Myocyte (in vitro differentiated cells): ENCODE data around the gene COL4A2. TPM values are rescaled to one million over a fixed set of nuclear protein-coding genes. Genes with fewer than 3 reads are reported as not detected.
"Not testable (repeated sequence)": the region's sequence is repeated elsewhere in the genome, so short reads cannot be mapped to it uniquely, and the experiment has no call there.

Source experiments
- DNase-seq: peaks from one replicate; pipeline ENCODE4 v3.0.0-alpha.2; 2012; ENCODE audit warnings: low read depth
- total RNA-seq: library from RNA; depleted of rRNA; stranded (reverse); fragments of >200 nt; gene quantifications from 2 replicates; pipeline ENCODE4 v1.2.3, GENCODE V29; 2014

Gene COL4A2
- total RNA-seq, 1 donor from 2014 or later: 71.7 TPM

- no peak for DNase-seq
These were observed 13.6 kb downstream of the COL4A2 start for GRCh38 chr13:110320645-110321044.

DNA sequence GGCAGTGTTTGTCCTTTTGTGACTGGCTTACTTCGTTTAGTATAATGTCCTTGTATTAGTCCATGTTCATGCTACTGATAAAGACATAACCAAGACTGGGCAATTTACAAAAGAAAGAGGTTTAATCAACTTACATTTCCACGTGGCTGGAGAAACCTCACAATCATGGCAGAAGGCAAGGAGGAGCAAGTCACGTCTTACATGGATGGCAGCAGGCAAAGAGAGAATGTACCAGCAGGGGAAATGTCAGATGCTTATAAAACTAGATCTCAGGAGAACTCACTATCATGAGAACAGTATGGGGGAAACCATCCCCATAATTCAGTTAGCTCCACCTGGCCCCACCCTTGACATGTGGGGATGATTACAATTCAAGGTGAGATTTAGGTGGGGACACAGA is 14.5 kb downstream of the COL4A2 start:
- not testable (repeated sequence) for DNase-seq

GRCh38 chr13:110322126-110322827 is 15.2 kb downstream of the COL4A2 start:
- DNase-seq: no peak

DNA sequence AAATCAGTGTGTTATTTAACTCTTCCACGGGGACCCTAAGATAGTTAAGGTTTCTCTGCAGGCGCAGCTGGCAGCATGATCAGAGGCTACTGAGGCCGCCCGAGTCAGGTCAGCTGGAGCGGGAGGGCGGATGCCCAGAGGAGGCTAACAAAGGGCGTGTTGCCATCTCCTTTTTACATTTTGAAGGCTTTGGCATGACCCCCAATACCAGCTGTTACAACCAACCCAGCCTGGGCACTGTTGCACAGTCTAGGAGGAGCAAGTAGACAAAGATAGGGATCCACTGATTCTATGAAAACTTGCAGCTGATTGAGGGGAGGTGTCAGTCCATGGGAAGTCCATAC is 15.7 kb downstream of the COL4A2 start:
- no peak for DNase-seq

DNA sequence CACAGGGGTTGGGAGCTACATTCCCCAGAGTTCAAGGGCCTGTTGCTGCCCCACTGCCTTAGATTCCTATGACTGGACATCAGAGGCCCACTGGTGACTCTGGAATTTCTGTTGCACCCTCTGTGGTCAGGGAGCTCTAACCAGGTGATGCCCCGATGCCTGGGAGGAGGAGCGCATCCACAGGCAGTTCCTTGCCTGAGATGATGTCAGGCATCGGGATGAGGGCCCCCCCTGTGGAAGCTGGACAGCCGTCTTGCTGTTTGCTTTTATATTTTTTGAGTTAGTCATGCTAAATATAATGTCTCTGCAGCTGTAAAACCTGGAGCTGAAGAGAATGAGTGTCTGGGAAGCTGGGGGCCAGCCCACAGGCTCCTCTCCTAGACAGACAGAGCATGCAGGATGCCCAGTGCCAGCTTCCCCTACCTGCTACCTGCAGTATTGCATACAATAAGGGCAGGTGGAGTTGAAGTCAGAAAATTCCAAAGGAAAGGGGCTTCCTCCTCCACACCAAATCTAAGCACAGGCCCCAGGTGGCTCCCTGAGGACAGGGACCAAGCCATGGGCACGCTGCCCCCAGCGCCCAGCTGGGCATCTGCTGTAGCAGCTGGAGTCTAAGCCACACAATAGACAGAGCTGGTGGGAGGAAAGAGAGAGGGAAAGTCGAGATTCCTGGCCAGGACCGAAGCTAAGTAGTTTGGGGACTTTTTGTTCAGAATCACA is 16.2 kb downstream of the COL4A2 start:
- peak; percentile 71 for DNase-seq

DNA sequence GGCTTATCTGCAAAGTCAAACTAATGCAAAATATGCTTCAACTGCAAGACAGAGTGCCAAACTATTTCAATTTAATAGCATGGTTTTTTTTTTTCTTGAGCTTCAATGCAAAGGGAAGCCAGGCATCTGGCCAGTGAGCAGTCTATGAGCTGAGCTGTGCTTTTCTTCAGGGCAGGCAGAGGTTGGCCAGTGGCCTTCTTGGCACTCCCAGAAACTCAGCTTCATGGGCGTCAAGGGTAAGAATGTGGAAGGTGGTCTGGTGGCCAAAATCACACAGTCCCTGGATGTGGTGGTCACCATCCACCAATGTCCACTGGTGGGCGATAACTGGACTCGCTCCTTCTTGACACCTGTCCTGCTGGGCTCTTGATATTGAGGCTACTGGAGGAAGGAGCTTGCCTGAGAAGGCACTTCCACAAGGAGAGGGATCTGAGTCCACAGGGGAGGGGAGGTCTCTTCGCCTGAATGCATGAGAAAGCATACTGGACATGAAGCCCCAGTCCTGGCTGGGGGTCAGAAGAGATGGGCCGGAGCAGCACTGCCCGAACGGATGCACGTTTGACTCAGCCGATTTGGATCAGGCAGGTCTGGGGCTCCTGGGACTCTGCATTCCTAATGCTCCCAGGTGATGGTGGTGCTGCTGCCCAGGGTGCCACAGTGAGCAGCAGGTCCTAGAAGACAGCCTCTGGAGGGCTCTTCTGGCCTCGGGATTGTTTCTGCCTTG is 17.1 kb downstream of the COL4A2 start:
- DNase-seq: no peak

- DNase-seq: peak; percentile 75
These were observed 19.3 kb downstream of the COL4A2 start for GRCh38 chr13:110326263-110326904.

DNA sequence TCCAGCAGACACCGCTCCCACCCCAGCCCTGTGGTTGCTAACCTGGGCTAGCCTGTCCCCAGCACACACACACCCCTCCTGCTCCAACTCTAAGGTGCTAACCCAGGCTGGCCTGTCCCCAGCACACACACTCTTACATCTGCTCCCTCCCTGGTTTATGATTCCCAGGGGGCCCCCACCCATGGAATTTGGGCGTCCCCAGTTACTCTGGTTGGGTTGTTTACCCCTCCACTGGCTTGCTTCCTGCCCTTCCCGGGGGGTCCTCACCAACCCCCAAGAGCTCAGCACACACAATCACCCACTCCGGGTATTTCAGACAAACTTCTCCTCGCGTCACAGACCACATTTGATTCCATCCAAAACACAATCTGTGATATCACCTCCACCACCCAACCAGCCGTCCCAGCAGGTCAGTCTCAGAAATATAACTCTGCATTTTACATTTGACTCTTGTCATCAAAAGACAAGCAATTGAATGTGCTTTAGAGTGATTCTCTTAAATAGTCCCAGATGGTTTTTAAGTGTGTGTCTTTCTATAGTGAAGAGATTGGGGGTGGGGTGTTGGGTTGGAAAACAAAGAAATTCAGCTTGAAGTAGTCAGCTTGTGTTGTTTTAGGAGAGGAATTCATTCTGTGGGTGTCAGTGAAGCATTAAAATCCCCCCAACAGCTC is 20.1 kb downstream of the COL4A2 start:
- DNase-seq: no peak

GRCh38 chr13:110328573-110328972 is 21.5 kb downstream of the COL4A2 start:
- no peak for DNase-seq

- DNase-seq: peak; percentile 81
These were observed 22.2 kb downstream of the COL4A2 start for GRCh38 chr13:110329258-110329657.

GRCh38 chr13:110329798-110330461 is 22.8 kb downstream of the COL4A2 start:
- DNase-seq: peak; percentile 71

DNA sequence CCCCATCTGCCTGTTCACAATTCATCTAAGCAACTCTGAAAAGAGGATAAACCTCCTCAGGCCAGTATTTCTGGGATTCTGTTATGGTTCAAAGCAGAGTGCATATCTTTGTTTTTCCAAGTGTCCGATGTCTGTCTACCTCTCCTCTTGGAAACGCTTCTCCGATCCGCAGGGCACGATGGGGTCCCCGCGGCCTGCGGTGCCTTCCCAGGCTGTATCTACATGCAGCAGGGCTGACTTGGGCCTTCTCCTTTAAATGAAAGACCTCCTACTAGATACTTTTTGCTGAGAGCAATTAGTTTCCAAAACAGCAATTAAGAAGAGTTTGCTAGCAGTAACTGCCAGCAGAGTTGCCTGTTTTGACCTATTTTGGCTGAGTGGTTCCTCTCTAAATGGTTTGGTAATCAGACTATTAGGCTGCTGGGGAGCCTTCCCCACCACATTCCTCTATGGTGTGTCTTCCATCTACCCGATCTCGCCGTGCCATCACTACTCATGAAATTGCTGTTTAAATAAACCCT is 23.5 kb downstream of the COL4A2 start:
- peak; percentile 37 for DNase-seq

GRCh38 chr13:110331362-110331761 is 24.3 kb downstream of the COL4A2 start:
- DNase-seq: peak; percentile 56

- peak; percentile 83 for DNase-seq
These were observed 25.7 kb downstream of the COL4A2 start for GRCh38 chr13:110332750-110333149.

GRCh38 chr13:110333837-110334236 is 26.8 kb downstream of the COL4A2 start:
- DNase-seq: no peak

DNA sequence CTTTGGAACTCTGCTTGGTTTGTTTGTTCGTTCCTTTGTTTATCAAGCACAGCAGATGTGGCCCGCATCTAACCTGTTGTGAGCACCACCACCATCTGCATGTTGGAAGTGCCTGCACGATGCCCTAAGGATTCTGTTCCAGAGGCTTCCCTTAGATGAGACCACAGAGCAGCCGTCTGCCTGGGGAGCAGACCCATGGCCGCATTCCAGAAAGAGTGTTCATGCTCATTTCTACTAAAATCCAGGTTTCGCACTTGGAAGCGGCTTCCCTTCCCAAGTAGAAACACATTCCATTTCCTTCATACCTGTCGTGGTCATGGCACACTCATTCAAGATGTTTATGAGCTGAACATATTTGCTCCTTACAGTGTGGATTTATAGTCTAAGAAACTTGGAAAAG is 27.2 kb downstream of the COL4A2 start:
- DNase-seq: peak; percentile 40

DNA sequence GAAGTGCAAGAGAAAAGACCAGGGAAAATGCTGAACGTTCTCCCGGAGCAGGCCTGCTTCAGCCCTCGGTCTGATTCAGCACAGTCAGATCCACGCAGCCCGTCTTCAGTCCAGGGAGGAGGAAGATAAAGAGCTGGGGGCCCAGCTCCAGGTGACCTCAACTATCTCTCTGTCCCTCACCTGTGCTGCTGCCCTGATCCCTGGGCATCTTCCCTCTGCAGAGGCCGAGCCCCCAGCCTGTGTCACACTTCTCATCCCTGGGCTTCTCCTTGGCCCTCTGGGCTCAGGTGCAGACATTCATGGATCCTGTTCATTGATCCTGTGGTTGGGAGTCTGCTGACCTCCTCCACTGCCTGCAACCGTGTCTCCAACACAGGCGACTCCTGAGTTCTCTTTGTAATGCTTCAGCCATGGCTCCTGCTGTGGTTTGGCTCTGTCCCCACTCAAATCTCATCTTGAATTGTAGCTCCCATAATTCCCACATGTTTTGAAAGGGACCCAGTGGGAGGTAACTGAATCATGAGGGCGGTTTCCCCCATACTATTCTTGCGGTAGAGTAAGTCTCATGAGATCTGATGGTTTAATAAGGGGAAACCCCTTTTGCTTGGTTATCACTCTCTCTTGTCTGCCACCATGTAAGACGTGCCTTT is 27.9 kb downstream of the COL4A2 start:
- no peak for DNase-seq

GRCh38 chr13:110336108-110336507 is 29.0 kb downstream of the COL4A2 start:
- DNase-seq: no peak

GRCh38 chr13:110336681-110337080 is 29.6 kb downstream of the COL4A2 start:
- DNase-seq: no peak

- DNase-seq: no peak
These were observed 30.2 kb downstream of the COL4A2 start for GRCh38 chr13:110337247-110337646.
